ENCODE data around the gene BOD1L1. TPM values are rescaled to one million over a fixed set of nuclear protein-coding genes. Genes with fewer than 3 reads are reported as not detected.
"Not testable (repeated sequence)": the region's sequence is repeated elsewhere in the genome, so short reads cannot be mapped to it uniquely, and the experiment has no call there.

BOD1L1 gene
- total RNA-seq, 1 donor: 14.5 TPM

GRCh38 chr4:13560111-13560510 lies 67.4 kb downstream of the BOD1L1 start:
- DNase-seq (ENCODE audit: low read depth in 2 of 3, low spot score in 2 of 3): not testable (repeated sequence)

GRCh38 chr4:13559413-13559812 lies 68.1 kb downstream of the BOD1L1 start:
- no peak for DNase-seq (ENCODE audit: low read depth in 2 of 3, low spot score in 2 of 3)

GRCh38 chr4:13558881-13559280 lies 68.6 kb downstream of the BOD1L1 start:
- DNase-seq (ENCODE audit: low read depth in 2 of 3, low spot score in 2 of 3): no peak

- no peak for DNase-seq (ENCODE audit: low read depth in 2 of 3, low spot score in 2 of 3)
Measured at GRCh38 chr4:13555325-13555724, 72.2 kb downstream of the BOD1L1 start.

- no peak for DNase-seq (ENCODE audit: low read depth in 2 of 3, low spot score in 2 of 3)
Measured at GRCh38 chr4:13553081-13553480, 74.4 kb downstream of the BOD1L1 start.

- peak; percentile 62 to 89 (median 86) for DNase-seq (ENCODE audit: low read depth in 2 of 3, low spot score in 2 of 3)
Measured at GRCh38 chr4:13548984-13549546, 78.5 kb downstream of the BOD1L1 start.

GRCh38 chr4:13548059-13548983 lies 79.2 kb downstream of the BOD1L1 start:
- no peak for DNase-seq (ENCODE audit: low read depth in 2 of 3, low spot score in 2 of 3)

GRCh38 chr4:13547485-13548041 lies 80.0 kb downstream of the BOD1L1 start:
- DNase-seq (ENCODE audit: low read depth in 2 of 3, low spot score in 2 of 3): peak in 1 of 3 donors; percentile 36

- peak in 1 of 3 donors; percentile 21 for DNase-seq (ENCODE audit: low read depth in 2 of 3, low spot score in 2 of 3)
Measured at GRCh38 chr4:13546941-13547484, 80.5 kb downstream of the BOD1L1 start.

- DNase-seq (ENCODE audit: low read depth in 2 of 3, low spot score in 2 of 3): peak in 1 of 3 donors; percentile 14
Measured at GRCh38 chr4:13546142-13546940, 81.2 kb downstream of the BOD1L1 start.

- DNase-seq (ENCODE audit: low read depth in 2 of 3, low spot score in 2 of 3): no peak
Measured at GRCh38 chr4:13545394-13545808, 82.1 kb downstream of the BOD1L1 start.

- peak in 1 of 3 donors; percentile 53 for DNase-seq (ENCODE audit: low read depth in 2 of 3, low spot score in 2 of 3)
Measured at GRCh38 chr4:13544606-13545393, 82.7 kb downstream of the BOD1L1 start.

GRCh38 chr4:13543839-13544605 lies 83.5 kb downstream of the BOD1L1 start, which contains the start of gene NKX3-2:
Gene NKX3-2, minus strand, starts transcription at chr4:13544508. Its CDS starts 94 bp downstream, at chr4:13544414.
- DNase-seq (ENCODE audit: low read depth in 2 of 3, low spot score in 2 of 3): no peak

GRCh38 chr4:13543032-13543838 lies 84.3 kb downstream of the BOD1L1 start:
- DNase-seq (ENCODE audit: low read depth in 2 of 3, low spot score in 2 of 3): no peak

GRCh38 chr4:13542577-13543031 lies 84.9 kb downstream of the BOD1L1 start:
- no peak for DNase-seq (ENCODE audit: low read depth in 2 of 3, low spot score in 2 of 3)

GRCh38 chr4:13541720-13542576 lies 85.6 kb downstream of the BOD1L1 start:
- DNase-seq (ENCODE audit: low read depth in 2 of 3, low spot score in 2 of 3): no peak

GRCh38 chr4:13541176-13541604 lies 86.3 kb downstream of the BOD1L1 start:
- DNase-seq (ENCODE audit: low read depth in 2 of 3, low spot score in 2 of 3): no peak

Data from hematopoietic multipotent progenitor cell (in vitro differentiated cells).